Esophagus muscularis mucosa (tissue), 4 donors: Measurements from ENCODE around the gene FTO. TPM values are rescaled to one million over a fixed set of nuclear protein-coding genes. Genes with fewer than 3 reads are reported as not detected.

ENCODE experiments used
- DNase-seq: peaks from one replicate; pipeline ENCODE4 v3.0.0-alpha.2; 2017; ENCODE audit errors: extremely low spot score
- H3K27ac ChIP-seq, 4 donors: fragments of 200-600 bp; sonication (generic); replicated peaks in 1 of 4; 1 replicate in 3 of 4; 2 replicates in 1 of 4; pipeline ENCODE4 v1.5.1; 2016 to 2019; ENCODE audit warnings: mild to moderate bottlenecking in 1 of 4
- H3K27me3 ChIP-seq, 4 donors: fragments of 200-600 bp; sonication (generic); one replicate each; pipeline versions ENCODE4 v1.5.1 to v1.6.0; 2016 to 2019
- H3K36me3 ChIP-seq, 4 donors: fragments of 200-600 bp; sonication (generic); one replicate each; pipeline ENCODE4 v1.5.1; 2016 to 2019
- H3K4me1 ChIP-seq, 4 donors: fragments of 200-600 bp; sonication (generic); one replicate each; pipeline ENCODE4 v1.5.1; 2016 to 2019
- H3K4me3 ChIP-seq, 4 donors: fragments of 200-600 bp; sonication (generic); 1 replicate in 2 of 4; 2 replicates in 2 of 4; pipeline ENCODE4 v1.5.1; 2016 to 2019; ENCODE audit warnings: mild to moderate bottlenecking in 4 of 4, moderate library complexity in 1 of 4
- H3K9me3 ChIP-seq, 4 donors: fragments of 200-600 bp; sonication (generic); 1 replicate in 3 of 4; 2 replicates in 1 of 4; pipeline ENCODE4 v1.5.1; 2016 to 2019
- EP300 ChIP-seq: sonication (generic); formaldehyde crosslinking; IDR thresholded peaks from one replicate; pipeline ENCODE4 v1.6.1; 2017; ENCODE audit warnings: antibody characterized with exemption
- POLR2A ChIP-seq: fragments of 450-650 bp; IDR thresholded peaks from one replicate; pipeline ENCODE4 v1.6.1; 2017; ENCODE audit warnings: antibody characterized with exemption, moderate library complexity, mild to moderate bottlenecking, low read depth
- POLR2AphosphoS5 ChIP-seq, 2 donors: sonication (generic); formaldehyde crosslinking; IDR thresholded peaks; one replicate each; pipeline ENCODE4 v1.6.1; 2017; ENCODE audit warnings: antibody characterized with exemption in 2 of 2
- WGBS: methylation state at CpG from one replicate; pipeline ENCODE4 v1.1.5; 2018; 5-methylcytosine and 5-hydroxymethylcytosine counted together
- intact Hi-C: fragments of 100-400 bp; cut with DNase I; formaldehyde crosslinking; loops from one replicate; pipeline ENCODE4 v1.15.1; 2023
- total RNA-seq, 4 donors: library from RNA; depleted of rRNA; stranded (reverse); fragments of >200 nt; gene quantifications; one replicate each; pipeline versions ENCODE4 v1.1.0 to v1.2.1, GENCODE V29; 2016
- TF ChIP-seq, protein P1 (sequence below), 3 experiments: fragments of 200-600 bp in 2 of 3; fragments of 450-650 bp in 1 of 3; sonication (generic) in 2 of 3; IDR thresholded peaks; one replicate each; pipeline ENCODE4 v1.5.1; 2017 to 2019; ENCODE audit warnings: antibody characterized with exemption in 3 of 3, mild to moderate bottlenecking in 2 of 3, moderate library complexity in 1 of 3

Gene FTO
- total RNA-seq, 4 donors from 2014 or later: 101 to 121 (median 112) TPM

DNA sequence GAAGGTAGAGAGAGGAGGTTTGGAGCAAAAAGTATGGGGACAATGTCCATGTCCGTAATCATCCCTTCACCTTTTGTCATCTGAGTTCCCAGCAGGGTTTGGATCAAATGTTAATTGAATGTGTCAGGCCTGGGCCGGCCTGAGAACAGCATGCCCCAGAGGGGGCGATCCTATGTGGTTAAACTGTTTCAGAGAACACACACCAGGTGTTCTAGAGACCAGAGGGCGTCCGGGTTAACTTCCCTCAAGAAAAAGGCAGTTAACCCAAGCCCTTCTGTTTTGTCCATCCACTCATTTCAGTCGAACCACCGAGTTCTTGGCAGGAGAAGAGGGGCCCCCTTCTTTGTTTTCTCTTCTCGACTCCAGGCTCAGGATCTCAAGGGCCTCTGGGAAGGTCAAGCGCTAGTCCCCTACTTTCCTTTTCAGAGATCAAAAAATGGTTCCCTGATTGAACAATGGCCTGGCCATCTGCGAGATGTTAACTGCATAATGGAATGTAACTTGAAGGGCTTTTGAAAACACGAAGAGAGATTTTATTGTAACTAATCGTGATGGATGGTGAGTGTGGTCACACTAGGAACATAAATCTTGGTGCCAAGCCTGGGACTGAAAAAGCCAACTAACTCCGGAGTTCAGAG lies 440.1 kb downstream of the FTO start:
- DNase-seq: no peak
- Histone ChIP-seq H3K4me1 (no peaks in the 10 kb centered on the region), H3K4me3 (no peak overlapping the region), H3K9me3 (peaks cover 0 to 2% (median 0%) of the 10 kb centered on the region in 4 donors), H3K27me3 (peaks cover 0 to 11% (median 0%) of the 10 kb centered on the region in 4 donors), H3K36me3 (no peaks in the 10 kb centered on the region), H3K27ac (no peak overlapping the region)
- intact Hi-C loops: no loop called here
- 53% methylated on average over 13 of the region's 13 CpGs for WGBS
- no peak for TF ChIP-seq POLR2A
- no peak for TF ChIP-seq EP300
- TF ChIP-seq, protein P1, sequence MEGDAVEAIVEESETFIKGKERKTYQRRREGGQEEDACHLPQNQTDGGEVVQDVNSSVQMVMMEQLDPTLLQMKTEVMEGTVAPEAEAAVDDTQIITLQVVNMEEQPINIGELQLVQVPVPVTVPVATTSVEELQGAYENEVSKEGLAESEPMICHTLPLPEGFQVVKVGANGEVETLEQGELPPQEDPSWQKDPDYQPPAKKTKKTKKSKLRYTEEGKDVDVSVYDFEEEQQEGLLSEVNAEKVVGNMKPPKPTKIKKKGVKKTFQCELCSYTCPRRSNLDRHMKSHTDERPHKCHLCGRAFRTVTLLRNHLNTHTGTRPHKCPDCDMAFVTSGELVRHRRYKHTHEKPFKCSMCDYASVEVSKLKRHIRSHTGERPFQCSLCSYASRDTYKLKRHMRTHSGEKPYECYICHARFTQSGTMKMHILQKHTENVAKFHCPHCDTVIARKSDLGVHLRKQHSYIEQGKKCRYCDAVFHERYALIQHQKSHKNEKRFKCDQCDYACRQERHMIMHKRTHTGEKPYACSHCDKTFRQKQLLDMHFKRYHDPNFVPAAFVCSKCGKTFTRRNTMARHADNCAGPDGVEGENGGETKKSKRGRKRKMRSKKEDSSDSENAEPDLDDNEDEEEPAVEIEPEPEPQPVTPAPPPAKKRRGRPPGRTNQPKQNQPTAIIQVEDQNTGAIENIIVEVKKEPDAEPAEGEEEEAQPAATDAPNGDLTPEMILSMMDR (IDR thresholded peaks at IDR 0.05): no peak
- TF ChIP-seq POLR2AphosphoS5 (IDR thresholded peaks at IDR 0.05): no peak

DNA sequence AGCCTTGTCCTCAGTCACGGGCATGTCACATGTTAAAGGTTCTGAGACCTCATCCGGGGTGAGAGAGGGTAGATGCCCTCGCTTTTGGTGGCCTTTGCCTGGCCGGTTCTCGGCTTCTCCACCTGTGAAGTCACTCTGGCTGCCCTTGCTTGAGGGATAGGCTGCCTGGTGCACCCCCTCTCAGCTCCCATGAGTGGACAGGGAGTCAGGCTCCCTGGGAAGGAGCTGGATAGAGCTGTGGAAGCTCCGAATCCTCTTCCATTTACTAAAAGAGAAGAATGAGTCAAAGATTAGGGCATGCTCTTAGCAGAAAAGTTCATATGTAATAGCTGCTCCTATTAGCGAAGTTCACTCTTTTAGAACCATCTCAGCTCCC lies 440.6 kb downstream of the FTO start:
- WGBS: 79% methylated on average over 7 of the region's 7 CpGs
- no peak overlapping the region for H3K27ac ChIP-seq
- DNase-seq: no peak
- TF ChIP-seq POLR2AphosphoS5 (IDR thresholded peaks at IDR 0.05) (no peak), EP300 (no peak), POLR2A (no peak)
- TF ChIP-seq, protein P1 (IDR thresholded peaks at IDR 0.05): no peak
- H3K4me1 ChIP-seq: no peaks in the 10 kb centered on the region
- no peaks in the 10 kb centered on the region for H3K36me3 ChIP-seq
- intact Hi-C loops: no loop called here
- H3K4me3 ChIP-seq: no peak overlapping the region
- H3K9me3 ChIP-seq: peaks cover 0 to 3% (median 0%) of the 10 kb centered on the region in 4 donors
- H3K27me3 ChIP-seq: peaks cover 0 to 7% (median 0%) of the 10 kb centered on the region in 4 donors

DNA sequence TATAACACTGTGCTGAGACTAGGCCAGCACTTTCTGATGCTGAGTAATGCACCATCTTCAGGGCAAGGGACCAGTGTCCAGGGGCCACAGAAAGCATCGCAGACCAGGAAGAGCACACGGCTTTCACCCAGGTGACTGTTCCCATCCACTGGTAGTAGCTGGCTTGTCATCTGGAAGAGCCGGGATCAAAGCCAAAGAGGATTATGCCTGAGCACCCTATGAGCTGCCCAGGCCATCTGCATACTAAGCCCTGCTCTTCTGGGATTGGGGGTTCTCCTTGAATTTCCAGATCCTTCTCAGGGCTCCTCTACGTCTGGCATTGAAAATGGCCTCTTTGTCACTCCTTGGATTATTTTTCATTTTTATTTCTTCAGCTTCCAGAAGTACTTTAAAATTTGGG lies 441.9 kb downstream of the FTO start:
- Histone ChIP-seq H3K9me3 (peaks cover 0 to 3% (median 0%) of the 10 kb centered on the region in 4 donors), H3K4me1 (no peaks in the 10 kb centered on the region), H3K4me3 (no peak overlapping the region), H3K27ac (no peak overlapping the region), H3K36me3 (no peaks in the 10 kb centered on the region), H3K27me3 (no peaks in the 10 kb centered on the region)
- WGBS: 82% methylated on average over 4 of the region's 4 CpGs
- TF ChIP-seq POLR2A: no peak
- TF ChIP-seq, protein P1 (IDR thresholded peaks at IDR 0.05): no peak
- no peak for TF ChIP-seq POLR2AphosphoS5 (IDR thresholded peaks at IDR 0.05)
- TF ChIP-seq EP300: no peak
- intact Hi-C loops: no loop called here
- DNase-seq: no peak

- Histone ChIP-seq H3K27ac (no peak overlapping the region), H3K27me3 (no peaks in the 10 kb centered on the region), H3K36me3 (no peaks in the 10 kb centered on the region), H3K4me1 (no peaks in the 10 kb centered on the region), H3K4me3 (no peak overlapping the region), H3K9me3 (peaks cover 0 to 3% (median 0%) of the 10 kb centered on the region in 4 donors)
- DNase-seq: no peak
- intact Hi-C loops: no loop called here
- TF ChIP-seq POLR2A (no peak), POLR2AphosphoS5 (IDR thresholded peaks at IDR 0.05) (no peak), EP300 (no peak)
- TF ChIP-seq, protein P1 (IDR thresholded peaks at IDR 0.05): no peak
- WGBS: 92% methylated on average over 4 of the region's 4 CpGs
Observed at GRCh38 chr16:54148974-54149373, 445.0 kb downstream of the FTO start.

GRCh38 chr16:54150861-54151260 lies 446.9 kb downstream of the FTO start:
- intact Hi-C loops: no loop called here
- 94% methylated on average over 12 of the region's 12 CpGs for WGBS
- TF ChIP-seq EP300 (no peak), POLR2A (no peak), POLR2AphosphoS5 (IDR thresholded peaks at IDR 0.05) (no peak)
- TF ChIP-seq, protein P1 (IDR thresholded peaks at IDR 0.05): no peak
- peaks cover 0 to 3% (median 0%) of the 10 kb centered on the region in 4 donors for H3K9me3 ChIP-seq
- no peaks in the 10 kb centered on the region for H3K36me3 ChIP-seq
- H3K4me1 ChIP-seq: no peaks in the 10 kb centered on the region
- no peak overlapping the region for H3K27ac ChIP-seq
- H3K4me3 ChIP-seq: no peak overlapping the region
- H3K27me3 ChIP-seq: no peaks in the 10 kb centered on the region
- DNase-seq: no peak
